GM19452 (cell line): Measurements from ENCODE around the gene SLC41A3.

Experiments
- ATAC-seq: cut with Tn5 transposase; IDR thresholded peaks from one replicate; pipeline ENCODE4 v1.9.1; 2021; ENCODE audit not compliant: unreplicated experiment

The SLC41A3 gene

DNA sequence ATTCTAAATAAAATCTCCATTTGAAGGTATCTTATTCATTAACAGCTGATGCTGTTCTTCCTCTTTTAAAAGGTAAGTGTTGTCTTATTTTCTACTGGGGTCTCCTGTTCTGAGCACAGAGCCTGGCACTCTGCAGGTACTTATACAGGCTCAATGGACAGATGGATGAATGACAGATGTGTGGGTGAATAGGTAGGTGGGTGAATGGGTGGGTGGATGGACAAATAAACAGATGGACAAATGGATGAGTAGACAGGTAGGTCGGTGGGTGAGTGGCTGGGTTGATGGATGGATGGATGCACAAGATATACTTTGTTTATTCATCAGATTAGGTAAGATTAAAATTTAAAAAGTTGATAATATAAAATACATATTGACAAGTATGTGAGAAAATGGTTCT is 53.5 kb downstream of the SLC41A3 start:
- ATAC-seq, result no peak

DNA sequence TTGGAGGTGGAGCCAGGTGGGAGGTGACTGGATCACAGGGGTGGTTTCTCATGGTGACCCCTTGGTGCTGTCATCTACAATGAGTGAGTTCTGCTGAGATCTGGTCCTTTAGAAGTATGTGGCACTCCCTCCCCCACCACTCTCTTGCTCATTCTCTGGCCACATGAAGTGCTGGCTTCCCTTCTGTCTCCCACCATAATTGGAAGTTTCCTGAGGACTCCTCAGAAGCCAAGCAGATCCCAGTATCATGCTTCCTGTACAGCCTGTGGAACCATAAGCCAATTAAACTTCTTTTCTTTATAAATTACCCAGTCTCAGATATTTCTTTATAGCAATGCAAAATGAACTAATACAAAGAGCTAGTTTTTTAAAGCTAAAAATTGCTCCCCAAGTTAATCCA is 54.7 kb downstream of the SLC41A3 start:
- no peak for ATAC-seq

DNA sequence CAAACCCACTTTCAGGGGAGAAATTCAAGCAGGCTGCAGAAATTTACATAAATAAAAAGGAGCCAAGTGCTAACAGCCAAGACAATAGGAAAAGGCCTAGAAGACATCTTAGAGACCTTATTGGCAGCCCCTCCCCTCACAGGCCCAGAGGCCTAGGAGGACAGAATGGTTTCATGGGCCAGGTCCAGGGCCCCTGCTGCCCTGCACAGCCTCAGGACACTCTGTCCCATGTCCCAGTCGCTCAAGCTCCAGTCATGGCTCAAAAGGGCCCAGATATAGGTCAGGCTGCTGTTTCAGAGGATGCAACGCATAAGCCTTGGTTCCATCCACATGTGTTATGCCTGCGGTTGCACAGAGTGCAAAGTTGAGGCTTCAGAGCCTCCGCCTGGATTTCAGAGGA is 55.8 kb downstream of the SLC41A3 start:
- no peak for ATAC-seq

DNA sequence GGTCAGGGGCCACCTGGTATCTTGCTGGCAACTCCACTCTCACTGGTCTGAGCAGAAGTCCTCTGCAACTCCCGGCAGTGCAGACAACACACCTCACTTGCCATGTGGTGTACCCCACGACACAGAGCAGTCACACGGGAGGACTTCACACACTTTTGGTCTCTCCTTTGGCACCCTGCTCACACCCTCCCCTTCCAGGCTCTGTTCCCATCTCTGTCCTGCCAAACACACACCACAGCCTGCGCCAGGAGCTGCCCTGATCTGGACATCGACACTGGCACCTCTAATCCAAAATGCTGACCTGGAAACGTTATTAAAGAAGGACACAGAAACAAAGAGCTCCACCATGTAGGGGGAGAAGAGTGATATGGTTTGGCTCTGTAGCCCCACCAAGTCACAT is 57.2 kb downstream of the SLC41A3 start:
- ATAC-seq, result no peak

DNA sequence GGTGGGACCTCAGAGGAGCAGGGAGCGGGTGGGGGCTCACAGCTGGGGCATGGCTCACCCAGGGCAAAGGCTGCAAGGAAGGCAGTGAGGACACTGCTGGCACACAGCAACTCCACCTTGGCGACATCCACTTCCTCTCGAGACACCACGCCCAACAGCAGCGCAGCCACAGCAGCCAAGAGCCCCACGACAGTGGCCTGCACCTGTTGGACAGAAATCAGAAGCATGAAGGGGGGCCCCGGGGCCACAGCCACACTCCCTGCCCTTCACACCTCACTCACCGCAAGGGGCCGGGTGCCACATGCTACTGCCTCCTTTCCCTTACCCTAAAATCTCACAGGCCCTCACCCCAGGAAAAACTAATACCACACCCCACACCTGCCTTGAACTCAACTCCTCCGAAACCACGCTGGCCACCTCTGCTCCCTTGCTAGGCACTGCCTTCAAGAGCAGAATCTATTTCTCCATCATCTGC is 57.6 kb downstream of the SLC41A3 start:
- no peak for ATAC-seq

DNA sequence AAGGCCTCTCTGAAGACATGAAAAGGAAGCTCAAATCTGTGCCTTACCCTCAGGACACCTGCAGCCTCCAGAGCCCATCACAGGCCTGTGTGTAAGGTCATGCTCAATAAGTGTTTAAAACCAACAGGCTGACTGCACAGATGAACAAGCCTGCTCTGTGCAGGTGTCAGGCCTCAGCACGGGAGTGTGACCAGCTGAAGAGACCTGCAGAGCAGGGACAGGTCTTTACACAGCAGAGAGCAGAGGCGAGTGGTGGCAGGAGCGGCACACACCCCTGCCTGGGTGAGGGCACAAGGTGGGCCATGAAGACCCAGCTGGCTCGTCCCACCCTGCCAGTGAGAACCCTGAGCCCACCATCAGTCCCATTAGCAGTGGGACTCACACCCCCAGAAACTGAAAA is 58.1 kb downstream of the SLC41A3 start:
- ATAC-seq, result no peak

DNA sequence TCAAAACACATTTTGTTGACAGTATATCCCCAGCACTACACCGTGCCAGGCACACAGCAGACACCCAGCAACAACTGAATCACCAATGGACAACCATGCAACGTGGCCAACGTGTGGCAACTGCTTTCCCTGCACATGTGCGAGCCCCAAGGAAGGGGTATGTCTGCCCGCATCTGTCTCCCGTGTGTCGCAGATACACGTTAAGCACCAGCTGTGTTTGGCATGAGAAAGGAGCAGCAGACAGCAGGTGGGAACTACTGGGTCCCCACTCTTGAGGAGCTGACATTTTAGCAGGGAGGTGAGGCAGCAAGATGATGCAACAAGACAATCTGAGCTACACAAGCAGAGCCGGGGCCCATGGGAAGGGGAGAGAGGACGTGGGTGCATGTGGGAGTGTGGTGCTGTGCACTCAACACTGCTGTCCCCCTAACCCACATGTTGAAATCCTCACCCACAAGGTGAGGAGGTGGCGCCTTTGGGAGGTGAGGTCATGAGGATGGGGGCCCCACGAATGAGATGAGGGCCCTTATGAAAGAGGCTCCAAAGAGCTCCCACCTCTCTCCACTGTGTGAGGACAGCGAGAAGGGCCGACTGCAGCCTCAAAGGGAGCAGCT is 58.7 kb downstream of the SLC41A3 start:
- no peak for ATAC-seq

DNA sequence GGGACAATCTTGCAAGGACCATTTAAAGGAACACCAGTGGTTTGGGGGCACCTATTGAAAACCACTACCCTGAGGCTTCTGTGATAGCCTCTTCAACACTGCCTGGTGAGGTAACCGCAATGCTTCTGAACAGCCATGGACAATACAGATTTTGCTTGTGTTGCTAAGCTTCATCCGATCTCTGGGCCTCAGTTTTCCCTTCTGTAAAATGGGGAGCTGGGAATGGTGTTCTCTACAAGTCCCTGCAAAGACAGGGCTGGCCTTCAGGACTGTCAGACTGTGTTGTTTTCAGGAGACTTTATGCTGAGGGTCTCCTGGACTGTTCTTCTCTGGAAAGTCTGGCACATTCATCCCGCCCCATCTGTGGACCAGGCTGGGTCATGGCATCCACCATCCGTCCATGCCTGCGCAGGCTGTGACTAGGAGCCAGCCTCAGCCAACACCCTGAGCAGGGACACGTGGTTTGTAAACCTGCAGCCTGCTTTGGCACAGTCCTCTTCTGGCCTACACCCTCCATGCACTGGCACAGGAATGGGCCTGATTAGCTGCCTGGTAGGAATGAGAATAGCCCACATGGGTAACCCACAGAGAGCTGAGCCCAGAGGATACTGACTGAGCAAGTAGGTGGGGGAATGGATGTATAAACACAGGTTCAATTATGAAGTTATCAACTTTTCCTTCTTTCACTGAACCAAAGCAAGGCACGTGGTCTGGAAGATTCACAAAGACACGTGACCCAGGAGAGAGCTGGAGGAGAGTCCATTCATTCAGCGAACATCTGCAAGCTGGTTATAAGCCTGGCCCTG is 59.7 kb downstream of the SLC41A3 start:
- ATAC-seq, result no peak

DNA sequence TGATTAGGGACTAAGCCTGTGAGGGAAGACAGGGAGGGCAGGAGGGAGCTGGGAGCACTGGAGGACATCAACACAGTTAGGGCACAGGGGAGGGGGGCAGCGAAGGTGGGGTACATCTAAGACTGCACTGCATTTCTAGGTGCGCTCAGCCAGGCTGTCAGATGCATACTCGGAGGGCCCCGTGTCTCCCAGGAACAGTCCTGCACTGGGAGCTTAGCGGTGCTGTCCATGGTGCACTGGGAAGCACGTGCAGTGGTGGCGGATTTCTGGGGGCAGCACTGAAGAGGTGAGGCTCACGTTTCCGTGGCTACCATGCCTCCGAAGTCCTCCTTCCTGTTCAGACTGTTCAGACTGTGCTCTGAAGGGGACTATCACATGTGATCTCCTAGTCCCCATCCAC is 60.5 kb downstream of the SLC41A3 start:
- ATAC-seq, result no peak

DNA sequence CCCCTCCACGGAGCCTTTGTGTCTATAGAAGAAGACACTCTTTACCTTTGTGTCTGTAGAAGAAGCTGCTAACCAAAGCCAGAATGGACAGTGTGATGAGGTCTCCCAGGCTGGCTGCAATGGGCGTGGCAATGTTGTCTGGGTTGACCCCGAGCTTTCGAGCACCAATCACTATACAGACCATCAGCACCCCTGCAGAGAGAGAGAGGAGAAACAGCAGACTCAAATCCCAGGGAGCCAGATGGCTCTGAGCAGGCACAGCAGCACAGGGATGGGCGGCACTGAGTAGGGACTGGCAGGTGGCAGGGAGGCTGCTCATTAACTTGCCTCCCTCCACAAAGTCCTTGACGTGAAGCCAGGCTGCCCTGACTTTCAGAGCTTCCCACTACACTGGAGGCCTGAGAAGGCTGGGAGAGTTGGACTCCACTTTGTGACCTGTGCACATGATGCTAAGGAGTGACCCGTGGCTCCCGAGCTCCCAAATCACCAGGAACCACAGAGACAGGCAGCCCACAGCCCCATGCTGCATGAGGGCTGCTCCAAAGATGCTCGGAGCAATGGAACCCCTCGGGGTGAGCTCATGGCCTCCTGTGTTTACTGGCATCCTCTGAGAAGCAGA is 61.1 kb downstream of the SLC41A3 start:
- no peak for ATAC-seq

DNA sequence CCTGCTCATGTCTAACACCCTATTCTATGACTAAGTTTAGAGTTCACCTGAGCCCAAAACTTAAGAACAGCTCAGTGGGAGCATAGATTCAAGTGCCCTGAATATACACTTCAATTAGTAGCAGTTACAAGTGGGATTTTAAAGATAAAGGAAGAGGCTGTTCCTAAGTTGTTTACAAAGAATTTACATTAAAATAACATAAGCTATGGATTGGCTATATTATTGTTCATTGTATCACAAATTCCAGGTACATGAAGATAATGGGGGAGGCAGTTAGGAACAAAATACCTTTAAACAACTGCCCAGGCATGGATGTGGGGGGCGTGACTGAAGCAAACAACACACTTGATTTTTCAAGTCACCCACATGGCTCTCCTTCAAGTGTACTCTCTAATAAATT is 62.2 kb downstream of the SLC41A3 start:
- no peak for ATAC-seq

DNA sequence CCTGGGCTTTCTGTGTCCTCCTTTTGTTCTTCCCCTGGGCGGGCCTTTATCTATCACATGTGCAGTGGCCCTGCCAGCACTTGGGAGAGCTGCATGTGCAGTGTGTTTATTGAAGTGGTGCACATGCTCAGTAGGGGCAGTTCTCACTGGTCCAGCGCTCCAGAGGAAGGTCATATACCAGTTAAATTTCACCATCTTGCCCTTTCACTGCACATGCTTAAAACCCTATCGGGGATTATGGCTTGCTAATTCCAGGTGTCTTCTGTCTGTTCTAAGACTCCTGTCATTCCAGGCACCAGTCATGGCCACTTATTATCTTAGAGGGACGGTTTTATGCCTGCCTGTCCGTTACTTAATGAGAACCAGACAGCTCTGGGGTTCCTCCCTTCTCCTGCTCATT is 62.7 kb downstream of the SLC41A3 start:
- no peak for ATAC-seq

DNA sequence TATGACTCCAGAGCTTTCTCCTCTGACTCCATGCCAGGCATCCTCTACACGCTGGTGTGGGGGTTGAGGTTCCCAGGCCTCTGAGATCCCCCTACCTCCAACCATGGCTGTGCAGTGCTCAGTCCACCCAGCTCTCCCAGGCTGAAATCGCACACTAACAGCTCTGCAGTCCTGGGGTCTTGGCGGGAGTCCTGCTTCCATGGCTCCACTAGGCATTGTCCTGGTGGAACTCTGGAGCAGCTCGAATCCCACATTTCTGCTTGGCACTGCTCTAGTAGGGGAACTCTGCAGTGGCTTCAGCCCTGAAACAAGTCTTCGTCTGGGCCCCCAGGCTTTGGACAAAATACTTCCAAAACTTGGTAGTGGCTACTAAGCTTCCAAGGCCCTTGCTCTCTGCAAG is 64.2 kb downstream of the SLC41A3 start:
- ATAC-seq, result no peak

DNA sequence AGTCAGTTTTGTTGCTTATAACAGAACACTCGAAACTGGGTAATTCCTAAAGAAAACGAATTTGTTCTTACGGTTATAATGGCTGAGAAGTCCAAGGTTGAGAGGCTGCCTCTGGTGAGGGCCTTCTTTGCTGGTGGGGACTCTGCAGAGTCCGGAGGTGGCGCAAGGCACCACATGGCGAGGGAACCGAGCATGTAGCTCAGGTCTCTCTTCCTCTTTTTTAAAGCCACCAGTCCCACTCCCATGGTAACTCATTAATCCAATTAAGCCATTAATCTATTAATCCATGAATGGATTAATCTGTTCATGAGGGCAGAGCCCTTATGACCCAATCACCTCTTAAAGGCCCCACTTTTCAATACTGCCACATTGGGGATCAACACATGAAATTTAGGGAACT is 64.9 kb downstream of the SLC41A3 start:
- ATAC-seq, result no peak

DNA sequence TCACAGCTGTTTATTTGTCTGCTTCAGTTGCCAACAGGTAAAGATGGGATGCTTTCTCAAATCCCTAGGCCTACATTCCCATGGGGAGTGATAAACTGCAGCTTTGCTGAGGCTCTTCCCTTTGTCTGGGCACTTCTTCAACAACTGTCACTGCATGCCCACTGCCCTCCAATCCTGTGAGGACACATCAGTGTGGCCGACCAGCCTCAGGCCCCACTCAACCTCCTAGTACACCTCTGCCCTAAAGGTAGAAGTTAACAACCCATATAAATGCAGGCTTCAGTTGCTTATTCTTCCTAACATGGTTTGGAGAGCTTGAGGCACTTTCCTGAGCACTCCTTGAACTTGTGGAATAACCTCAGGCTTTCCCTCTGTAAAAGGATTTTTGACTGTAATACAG is 65.4 kb downstream of the SLC41A3 start:
- no peak for ATAC-seq

DNA sequence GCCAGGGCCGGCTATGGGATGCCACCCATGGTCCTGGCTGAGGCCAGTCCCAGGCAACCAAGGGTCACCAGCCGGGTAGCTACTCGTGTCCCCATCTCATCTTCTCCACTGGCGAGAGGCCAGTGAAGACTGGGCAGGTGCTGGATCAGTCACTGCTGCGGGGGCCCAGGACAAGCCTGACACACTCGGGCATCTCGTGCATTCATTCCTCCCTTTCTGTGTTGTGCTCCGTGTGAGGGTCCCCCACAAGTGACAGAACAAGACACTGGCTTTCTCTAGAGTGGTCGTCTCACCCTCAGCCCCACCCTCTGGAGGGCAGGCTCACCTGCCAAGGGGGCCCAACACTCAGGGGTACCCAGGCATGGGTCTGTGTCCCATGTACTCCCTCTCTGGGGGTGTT is 66.6 kb downstream of the SLC41A3 start:
- no peak for ATAC-seq

DNA sequence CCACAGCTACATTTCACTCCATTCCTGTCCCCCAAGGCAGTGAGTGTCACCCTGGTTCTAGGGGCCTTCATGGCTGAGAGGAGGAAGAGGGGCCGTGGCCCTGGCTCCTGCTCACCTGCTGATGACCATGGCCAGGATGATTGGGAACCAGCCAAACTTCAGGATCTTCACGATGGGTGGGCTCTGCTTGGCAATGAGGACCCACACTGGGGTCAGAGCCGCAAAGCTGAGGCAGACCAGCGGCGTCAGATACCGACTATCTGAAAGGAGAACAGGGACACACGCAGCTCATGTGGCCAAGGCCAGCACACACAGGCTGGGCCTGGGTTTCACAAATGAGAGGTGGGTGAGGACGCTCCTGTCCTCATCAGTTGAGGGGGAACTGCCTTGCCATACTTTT is 67.3 kb downstream of the SLC41A3 start:
- no peak for ATAC-seq

DNA sequence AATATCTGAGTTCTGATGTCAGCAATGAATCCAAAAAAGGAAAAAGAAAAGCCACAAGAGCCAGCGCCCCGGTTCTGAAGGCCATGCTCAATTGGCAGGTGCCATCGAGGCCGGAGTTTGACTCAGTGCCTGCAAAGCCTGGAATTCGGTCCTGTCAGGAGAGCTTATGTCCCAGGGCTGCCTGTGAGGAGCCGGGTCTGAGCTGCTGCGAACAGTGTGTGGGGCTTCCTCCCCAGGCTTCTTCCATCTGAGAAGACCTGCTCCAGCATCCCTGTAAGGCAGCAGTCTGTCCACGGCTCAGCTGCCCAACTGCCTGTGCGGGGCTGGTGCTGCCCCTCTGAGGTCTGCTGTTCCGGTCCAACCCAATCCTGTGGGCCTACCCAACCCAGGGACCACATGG is 68.8 kb downstream of the SLC41A3 start:
- ATAC-seq, result no peak

DNA sequence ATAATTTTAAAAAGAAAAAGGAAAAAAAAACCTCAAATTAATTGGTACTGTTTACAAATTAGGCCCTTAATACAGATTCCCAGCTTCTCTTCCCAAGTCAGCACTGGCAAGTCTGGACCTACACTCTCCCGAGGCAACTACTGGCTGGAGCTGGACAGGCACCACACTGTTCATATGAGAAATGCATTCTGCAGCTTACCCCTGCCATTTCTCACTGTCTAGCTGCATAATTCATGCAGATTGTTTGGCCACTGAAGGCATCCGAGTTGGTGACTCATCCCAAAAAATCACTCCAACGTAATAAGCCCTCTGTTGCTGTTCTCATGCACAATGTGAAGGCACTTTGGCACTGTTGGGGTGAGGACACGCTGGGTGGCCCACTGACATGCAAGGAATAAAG is 69.7 kb downstream of the SLC41A3 start:
- ATAC-seq, result no peak

DNA sequence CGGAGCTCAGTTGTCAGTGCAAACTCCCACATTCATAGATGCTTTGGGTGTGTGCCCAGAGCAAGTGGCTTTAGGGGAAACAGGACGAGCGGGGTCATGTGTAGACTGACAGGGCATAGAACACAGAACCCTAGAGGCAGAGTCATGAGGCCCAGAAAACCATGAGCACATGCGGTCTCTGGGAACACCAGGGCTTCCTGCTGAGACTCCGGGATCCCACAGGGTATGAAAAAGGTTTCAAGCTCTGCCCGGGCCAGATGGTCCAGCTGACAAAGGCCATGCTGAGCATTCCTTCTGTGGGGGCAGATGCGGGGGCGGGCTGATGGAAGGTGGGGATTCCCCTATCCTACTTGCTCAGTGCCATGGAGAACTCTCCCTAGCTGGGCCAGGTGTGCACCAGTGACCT is 70.2 kb downstream of the SLC41A3 start:
- ATAC-seq, result no peak

DNA sequence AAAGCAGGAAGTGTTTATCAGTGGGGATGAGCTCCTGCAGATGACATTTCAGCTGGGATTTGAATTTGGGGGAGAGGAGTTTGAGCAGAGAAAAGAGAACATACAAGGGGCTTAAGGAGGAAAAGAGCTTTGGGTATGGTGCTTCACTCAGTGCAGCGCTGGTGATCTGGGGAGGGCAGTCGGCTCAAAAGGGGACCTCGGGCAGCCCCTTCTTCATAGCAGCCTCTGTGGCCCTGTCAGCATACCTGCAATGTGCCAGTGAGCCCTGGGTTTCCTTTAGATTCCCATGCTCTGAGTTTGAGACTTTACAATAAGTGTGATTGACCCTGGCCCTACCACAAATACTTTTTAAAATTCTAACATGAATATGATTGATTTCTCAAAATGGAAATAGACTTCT is 74.7 kb downstream of the SLC41A3 start:
- ATAC-seq, result no peak

DNA sequence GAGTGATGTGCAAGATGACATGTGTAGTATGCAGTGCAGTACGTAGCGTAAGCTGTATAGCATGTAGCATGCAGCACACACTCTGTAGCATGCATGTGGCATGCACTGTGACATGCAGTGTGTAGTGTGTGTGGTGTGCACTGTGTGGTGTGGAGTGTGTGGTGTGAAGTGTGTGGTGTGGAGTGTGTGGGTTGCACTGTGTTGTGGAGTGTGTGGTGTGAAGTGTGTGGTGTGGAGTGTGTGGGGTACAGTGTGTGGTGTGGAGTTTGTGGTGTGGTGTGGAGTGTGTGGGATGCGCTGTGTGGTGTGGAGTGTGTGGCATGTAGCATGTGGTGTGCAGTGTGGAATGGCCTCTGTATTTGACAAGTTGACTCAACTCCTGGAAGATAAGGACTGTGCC is 75.7 kb downstream of the SLC41A3 start:
- ATAC-seq, result no peak
